Measurements from ENCODE around the gene NADSYN1. TPM values are rescaled to one million over a fixed set of nuclear protein-coding genes. Genes with fewer than 3 reads are reported as not detected.
"Not testable (repeated sequence)": the region's sequence is repeated elsewhere in the genome, so short reads cannot be mapped to it uniquely, and the experiment has no call there.

The NADSYN1 gene
- total RNA-seq, 1 experiment from 2014 or later = 91.3 TPM

DNA sequence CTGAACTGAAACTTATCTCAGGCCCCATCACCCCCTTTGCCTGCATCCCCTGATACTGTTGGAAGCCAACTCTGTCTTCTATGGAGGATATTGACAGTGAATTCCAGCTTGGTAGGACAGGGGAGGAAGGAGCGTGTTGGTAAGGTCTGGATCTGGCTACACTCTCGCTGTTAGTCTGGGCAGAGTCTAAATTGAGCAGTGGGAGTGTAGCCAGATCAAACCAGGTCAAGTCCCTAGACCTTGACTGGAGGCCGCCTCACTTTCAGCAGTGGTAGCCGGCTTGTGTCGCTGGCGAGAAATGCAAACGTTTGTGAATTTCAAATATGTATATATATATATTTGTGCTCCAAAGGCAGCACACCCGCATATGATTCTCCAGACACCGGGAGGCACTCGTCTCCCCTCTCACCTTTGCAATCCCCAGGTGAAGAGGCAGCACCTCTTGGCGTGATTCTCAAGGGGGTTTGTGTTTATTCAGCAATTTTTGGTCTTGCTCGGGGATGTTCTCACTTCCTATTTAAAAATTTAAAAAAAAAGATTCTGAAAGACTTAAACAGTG is 31.5 kb upstream of the NADSYN1 start:
- ChIA-PET CTCF (no interaction called here), POLR2A (interaction anchor here (0.6 kb wide), 1 partner anchor 31 kb away, joined by 7 read pairs; the partner anchor contains the start of gene NADSYN1)
- Histone ChIP-seq H3K27me3 (replicated peaks; ENCODE audit: control insufficient read depth, insufficient read depth, low read length) (no peaks in the 10 kb centered on the region), H3K4me3 (ENCODE audit: low read depth, low read length) (no peak overlapping the region), H3K4me1 (no peaks in the 10 kb centered on the region), H3K36me3 (ENCODE audit: control insufficient read depth, insufficient read depth, low read length) (no peaks in the 10 kb centered on the region), H3K9me3 (no peaks in the 10 kb centered on the region)
- Mint-ChIP-seq H3K9me3 (ENCODE audit: unreplicated experiment) (no peaks in the 10 kb centered on the region), H3K4me1 (ENCODE audit: low read depth, unreplicated experiment) (no peaks in the 10 kb centered on the region), H3K27ac (ENCODE audit: unreplicated experiment) (no peak overlapping the region), H3K4me3 (ENCODE audit: unreplicated experiment) (no peak overlapping the region), H3K27me3 (ENCODE audit: insufficient read depth, unreplicated experiment) (peaks cover 3% of the 10 kb centered on the region), H3K36me3 (ENCODE audit: insufficient read depth, unreplicated experiment) (no peaks in the 10 kb centered on the region)
- intact Hi-C loops (cut with micrococcal nuclease; ENCODE audit: unreplicated experiment) = no loop called here
- TF ChIP-seq, protein P1, sequence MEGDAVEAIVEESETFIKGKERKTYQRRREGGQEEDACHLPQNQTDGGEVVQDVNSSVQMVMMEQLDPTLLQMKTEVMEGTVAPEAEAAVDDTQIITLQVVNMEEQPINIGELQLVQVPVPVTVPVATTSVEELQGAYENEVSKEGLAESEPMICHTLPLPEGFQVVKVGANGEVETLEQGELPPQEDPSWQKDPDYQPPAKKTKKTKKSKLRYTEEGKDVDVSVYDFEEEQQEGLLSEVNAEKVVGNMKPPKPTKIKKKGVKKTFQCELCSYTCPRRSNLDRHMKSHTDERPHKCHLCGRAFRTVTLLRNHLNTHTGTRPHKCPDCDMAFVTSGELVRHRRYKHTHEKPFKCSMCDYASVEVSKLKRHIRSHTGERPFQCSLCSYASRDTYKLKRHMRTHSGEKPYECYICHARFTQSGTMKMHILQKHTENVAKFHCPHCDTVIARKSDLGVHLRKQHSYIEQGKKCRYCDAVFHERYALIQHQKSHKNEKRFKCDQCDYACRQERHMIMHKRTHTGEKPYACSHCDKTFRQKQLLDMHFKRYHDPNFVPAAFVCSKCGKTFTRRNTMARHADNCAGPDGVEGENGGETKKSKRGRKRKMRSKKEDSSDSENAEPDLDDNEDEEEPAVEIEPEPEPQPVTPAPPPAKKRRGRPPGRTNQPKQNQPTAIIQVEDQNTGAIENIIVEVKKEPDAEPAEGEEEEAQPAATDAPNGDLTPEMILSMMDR (IDR thresholded peaks at IDR 0.05; ENCODE audit: insufficient read depth in 1 of 2, low read depth in 1 of 2, low read length in 1 of 2, severe bottlenecking in 1 of 2, unreplicated experiment in 1 of 2) = no peak
- DNase-seq = no peak
- no TSS peak for BruUV-seq (replicated peaks)

DNA sequence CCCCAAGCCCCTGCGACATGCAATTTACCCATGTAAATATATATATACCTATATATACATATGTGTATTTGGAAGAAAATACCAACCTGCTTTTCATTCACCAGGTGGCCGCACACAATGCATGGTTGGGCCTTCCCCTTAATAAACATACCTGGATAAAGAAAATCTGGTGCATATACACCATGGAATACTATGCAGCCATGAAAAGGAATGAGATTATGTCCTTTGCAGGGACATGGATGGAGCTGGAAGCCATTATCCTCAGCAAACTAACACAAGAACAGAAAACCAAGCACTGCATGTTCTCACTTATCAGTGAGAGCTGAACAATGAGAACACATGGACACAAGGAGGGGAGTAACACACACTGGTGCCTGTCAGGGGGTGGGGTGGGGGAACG is 30.7 kb upstream of the NADSYN1 start:
- POLR2A ChIA-PET; H3K4me3 ChIP-seq (ENCODE audit: low read depth, low read length); H3K36me3 Mint-ChIP-seq (ENCODE audit: insufficient read depth, unreplicated experiment); H3K9me3 ChIP-seq; H3K27me3 ChIP-seq (replicated peaks; ENCODE audit: control insufficient read depth, insufficient read depth, low read length); H3K27ac Mint-ChIP-seq (ENCODE audit: unreplicated experiment); DNase-seq; H3K27me3 Mint-ChIP-seq (ENCODE audit: insufficient read depth, unreplicated experiment); H3K9me3 Mint-ChIP-seq (ENCODE audit: unreplicated experiment); intact Hi-C loops (cut with micrococcal nuclease; ENCODE audit: unreplicated experiment); H3K4me1 ChIP-seq; H3K4me3 Mint-ChIP-seq (ENCODE audit: unreplicated experiment); H3K36me3 ChIP-seq (ENCODE audit: control insufficient read depth, insufficient read depth, low read length); BruUV-seq (replicated peaks); H3K4me1 Mint-ChIP-seq (ENCODE audit: low read depth, unreplicated experiment): not testable (repeated sequence)
- CTCF ChIA-PET = interaction anchor here (1.1 kb wide), 1 partner anchor 141 kb away, joined by 3 read pairs; no protein-coding TSS in a partner anchor

DNA sequence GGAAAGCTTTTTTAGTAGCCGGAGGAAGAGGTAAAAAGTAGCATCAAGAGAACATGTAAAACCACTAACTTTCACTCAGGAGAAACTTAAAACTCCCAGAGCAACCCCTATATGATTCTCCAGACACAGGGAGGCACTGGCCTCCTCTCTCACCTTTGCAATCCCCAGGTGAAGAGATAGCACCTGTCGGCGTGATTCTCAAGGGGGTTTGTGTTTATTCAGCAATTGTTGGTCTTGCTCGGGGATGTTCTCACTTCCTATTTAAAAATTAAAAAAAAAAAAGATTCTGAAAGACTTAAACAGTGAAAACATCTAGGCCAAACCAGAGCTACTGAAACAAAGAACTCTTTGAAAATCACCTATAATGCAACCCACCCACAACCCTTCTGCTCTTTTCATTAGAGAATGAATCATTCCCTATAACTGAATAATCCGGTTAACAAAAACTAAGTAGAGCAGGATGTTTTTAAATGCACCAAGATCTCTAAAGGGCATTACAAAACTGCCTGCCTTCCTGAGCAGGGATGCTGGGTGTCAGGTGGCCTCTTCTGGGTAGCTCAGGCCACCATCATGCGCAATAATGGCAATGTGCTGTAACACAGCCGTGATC is 29.7 kb upstream of the NADSYN1 start:
- Histone ChIP-seq H3K27me3 (replicated peaks; ENCODE audit: control insufficient read depth, insufficient read depth, low read length) (no peaks in the 10 kb centered on the region), H3K4me3 (ENCODE audit: low read depth, low read length) (no peak overlapping the region), H3K4me1 (no peaks in the 10 kb centered on the region), H3K36me3 (ENCODE audit: control insufficient read depth, insufficient read depth, low read length) (no peaks in the 10 kb centered on the region), H3K9me3 (no peaks in the 10 kb centered on the region)
- peaks cover 3% of the 10 kb centered on the region for H3K27me3 Mint-ChIP-seq (ENCODE audit: insufficient read depth, unreplicated experiment)
- intact Hi-C loops (cut with micrococcal nuclease; ENCODE audit: unreplicated experiment) = no loop called here
- no peaks in the 10 kb centered on the region for H3K36me3 Mint-ChIP-seq (ENCODE audit: insufficient read depth, unreplicated experiment)
- DNase-seq = no peak
- BruUV-seq (replicated peaks) = no TSS peak
- H3K27ac Mint-ChIP-seq (ENCODE audit: unreplicated experiment) = no peak overlapping the region
- no peaks in the 10 kb centered on the region for H3K4me1 Mint-ChIP-seq (ENCODE audit: low read depth, unreplicated experiment)
- CTCF ChIA-PET = interaction anchor here (1.1 kb wide), 1 partner anchor 140 kb away, joined by 3 read pairs; no protein-coding TSS in a partner anchor
- H3K9me3 Mint-ChIP-seq (ENCODE audit: unreplicated experiment) = no peaks in the 10 kb centered on the region
- H3K4me3 Mint-ChIP-seq (ENCODE audit: unreplicated experiment) = no peak overlapping the region
- TF ChIP-seq, protein P1 (IDR thresholded peaks at IDR 0.05; ENCODE audit: insufficient read depth in 1 of 2, low read depth in 1 of 2, low read length in 1 of 2, severe bottlenecking in 1 of 2, unreplicated experiment in 1 of 2) = no peak
- POLR2A ChIA-PET = no interaction called here

Measured in Caco-2 (cell line).